ENCODE results near the gene HEXIM2.
"Not testable (repeated sequence)": the region's sequence is repeated elsewhere in the genome, so short reads cannot be mapped to it uniquely, and the experiment has no call there.

The HEXIM2 gene, protein sequence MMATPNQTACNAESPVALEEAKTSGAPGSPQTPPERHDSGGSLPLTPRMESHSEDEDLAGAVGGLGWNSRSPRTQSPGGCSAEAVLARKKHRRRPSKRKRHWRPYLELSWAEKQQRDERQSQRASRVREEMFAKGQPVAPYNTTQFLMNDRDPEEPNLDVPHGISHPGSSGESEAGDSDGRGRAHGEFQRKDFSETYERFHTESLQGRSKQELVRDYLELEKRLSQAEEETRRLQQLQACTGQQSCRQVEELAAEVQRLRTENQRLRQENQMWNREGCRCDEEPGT

DNA sequence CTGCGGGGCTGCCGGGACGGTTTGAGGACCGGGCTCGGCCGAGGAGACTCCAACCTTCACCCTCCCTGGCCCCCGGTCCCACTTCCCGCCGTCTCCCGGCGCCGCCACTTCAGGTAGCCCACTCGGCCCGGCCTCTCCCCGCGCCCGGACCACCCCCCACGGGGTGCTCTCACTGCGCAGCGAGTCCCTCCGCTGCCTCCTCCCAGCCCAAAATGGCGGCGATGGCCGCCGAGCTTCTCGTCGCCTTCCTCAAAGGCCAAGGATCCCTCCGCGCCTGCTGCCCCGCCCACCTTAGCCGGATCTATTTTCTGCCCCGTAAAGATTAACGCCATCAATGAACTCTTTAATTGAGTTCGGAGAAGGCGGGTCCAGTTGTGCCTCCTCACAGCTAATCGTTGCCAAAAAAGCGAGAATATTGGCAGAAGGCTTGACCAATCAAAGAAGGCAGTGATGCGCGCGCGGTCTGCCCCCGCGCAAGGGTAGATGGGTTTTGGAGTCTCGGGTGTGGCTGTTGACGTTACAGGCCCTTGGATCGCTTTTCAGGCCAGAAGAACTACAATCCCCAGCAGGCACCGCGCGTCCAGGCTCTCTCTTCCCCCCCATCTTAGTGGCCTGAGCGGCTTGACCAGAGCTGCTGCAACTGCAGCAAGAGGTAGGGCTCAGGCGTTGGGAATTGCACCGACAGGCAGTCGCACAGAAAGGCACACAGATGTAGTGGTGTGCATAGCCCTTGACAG lies at the start of gene HEXIM2:
TSS of gene HEXIM2 (plus strand) at position 588 of the 737 bp plus-strand sequence. CDS start 919 bp downstream, outside the sequence.
- DNase-seq (ENCODE audit: low read depth in 2 of 2, low spot score in 1 of 2): peak; percentile 91 to 95

DNA sequence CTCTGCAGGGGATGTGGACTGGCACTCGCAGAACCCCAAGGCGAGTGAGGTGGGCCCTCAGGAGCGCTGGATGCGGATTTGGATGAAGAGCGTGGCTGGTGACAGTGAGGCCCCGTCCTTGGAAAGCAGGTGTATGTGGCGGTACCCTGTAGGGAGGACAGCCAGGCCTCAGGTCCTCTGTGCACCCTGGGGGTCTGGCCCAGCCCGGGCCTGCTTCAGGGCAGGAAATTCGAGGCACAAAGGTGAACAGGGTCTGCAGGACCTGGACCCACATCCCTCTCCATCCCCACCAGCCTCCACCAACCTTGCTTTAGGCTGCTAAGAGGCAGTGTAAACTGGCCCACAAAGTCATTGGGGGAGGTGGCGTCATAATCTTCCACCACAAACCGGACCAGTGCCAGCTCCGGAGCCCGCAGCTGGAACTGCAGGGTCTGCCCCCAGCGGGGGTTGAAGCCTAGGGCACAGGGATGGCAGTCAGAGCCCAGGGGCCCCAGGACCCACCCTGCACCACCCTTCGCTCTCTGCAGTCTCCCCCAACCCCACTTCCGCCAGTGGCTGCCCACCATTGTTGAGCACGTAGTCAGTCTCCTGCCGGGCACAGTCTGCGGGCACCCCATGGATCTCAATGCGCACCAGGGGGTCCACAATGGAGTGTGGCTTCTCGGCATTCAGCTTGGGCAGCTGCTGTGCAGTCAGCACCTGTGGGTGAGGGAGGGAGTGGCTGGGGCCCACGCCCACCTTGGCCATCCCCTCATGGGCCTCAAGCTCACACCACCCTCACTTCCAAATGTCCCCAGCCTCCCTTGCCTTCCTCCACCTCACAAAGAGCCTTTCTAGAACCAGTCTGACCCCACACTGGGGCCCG lies 48.9 kb upstream of the HEXIM2 start:
- DNase-seq (ENCODE audit: low read depth in 2 of 2, low spot score in 1 of 2): no peak

DNA sequence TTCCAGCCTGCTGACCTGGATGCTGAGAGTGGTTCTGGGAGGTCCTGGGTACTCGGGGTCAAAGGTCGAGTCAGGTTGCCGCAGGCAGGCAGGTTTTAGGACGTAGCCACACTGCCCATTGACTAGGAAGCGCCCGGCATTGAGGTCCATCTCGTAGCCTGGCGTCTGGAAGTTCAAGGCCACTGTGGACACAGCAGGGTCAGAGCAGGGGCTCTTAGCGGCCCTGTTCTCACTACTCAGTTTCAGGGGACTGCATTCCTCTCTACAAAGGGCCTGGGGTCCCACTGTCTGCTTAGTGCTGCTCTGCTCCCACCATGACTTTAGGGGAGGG lies 48.3 kb upstream of the HEXIM2 start:
- DNase-seq (ENCODE audit: low read depth in 2 of 2, low spot score in 1 of 2): no peak

DNA sequence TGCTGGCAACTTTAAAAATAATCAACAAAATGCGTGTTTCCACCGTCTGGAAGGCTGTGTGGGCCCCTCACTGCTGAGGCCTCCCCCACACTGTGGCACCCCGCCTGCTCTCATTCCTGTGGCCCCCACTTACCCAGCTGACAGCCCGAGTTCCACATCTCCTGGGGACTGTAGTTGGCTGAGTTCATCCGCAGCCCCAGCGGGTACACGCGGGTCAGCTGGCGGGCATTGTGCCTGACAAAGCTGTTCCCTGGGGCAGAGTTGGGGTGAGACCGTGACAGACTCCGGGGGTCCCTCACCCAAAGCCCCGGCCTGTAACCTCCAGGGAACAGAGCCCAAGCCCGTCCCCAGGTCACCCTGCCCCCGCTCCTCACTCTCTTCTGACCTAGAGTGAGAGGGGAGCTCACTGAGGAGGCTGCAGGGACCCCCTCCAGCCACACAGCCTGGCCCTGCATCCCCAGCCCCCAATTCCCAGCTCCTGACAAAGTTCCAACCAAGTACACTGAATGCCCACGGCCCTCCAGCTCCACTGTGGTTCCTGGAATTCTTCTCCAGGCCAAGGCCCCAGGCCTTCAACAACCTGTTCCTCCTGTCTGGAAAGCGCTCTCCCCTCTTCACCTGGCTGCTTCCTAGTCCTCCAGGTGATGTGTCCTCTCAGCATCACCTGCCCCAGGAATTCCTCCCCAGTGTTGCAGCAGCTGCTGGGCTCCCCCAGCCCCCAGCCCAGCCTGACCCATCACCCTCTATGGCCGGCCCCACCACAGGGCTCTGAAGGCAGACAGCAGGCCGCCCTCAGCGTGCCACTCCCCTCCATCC lies 47.4 kb upstream of the HEXIM2 start:
- DNase-seq (ENCODE audit: low read depth in 2 of 2, low spot score in 1 of 2): no peak

DNA sequence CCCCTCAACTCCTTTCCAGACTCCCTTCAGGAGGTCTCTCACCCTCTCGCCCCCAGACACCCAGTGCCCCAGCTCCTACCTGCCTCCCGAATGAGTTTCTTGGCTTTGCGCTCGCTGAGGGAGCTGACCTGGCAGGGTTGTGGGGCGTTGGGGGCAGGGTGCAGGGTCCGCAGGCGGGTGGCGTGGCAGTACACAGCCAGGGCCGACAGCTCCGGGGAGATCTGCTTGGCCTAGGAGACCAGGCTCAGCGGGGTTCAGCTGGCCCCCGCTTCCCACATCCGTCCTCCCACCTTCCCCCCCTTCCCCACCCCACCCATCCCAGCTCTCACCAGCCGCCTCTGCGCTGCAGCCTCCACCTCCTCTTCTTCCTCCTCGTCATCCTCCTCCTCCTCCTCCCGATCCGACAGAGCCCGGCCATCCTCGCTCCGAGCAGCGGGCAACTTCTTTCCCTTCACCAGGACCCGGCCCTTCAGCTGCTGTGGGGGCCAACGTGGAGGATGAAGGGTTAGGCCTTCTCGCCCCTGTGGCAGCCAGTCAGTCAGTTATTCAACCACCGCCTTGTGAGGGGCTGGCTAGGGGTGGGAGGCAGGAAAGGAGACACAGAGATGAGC lies 46.6 kb upstream of the HEXIM2 start:
- DNase-seq (ENCODE audit: low read depth in 2 of 2, low spot score in 1 of 2): no peak

DNA sequence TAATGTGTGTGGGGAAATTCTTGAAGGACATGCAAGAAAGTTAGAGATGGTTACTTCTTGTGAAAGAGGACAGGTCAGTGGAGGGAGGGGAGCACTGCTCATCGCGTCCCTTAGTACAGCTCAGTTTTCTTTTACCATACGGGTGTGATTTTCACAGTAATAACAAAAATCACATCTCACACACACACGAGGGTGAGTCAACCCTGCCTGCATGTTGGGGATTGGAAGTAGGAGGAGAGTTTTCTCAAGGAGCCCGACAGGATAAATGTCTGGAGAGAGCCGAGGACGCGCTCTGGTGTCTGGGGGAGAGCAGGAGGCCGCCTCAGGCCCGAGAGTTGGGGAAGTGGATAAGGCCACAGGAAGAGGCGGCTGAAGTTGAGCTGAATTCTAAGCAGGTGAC lies 45.8 kb upstream of the HEXIM2 start:
- DNase-seq (ENCODE audit: low read depth in 2 of 2, low spot score in 1 of 2): no peak

DNA sequence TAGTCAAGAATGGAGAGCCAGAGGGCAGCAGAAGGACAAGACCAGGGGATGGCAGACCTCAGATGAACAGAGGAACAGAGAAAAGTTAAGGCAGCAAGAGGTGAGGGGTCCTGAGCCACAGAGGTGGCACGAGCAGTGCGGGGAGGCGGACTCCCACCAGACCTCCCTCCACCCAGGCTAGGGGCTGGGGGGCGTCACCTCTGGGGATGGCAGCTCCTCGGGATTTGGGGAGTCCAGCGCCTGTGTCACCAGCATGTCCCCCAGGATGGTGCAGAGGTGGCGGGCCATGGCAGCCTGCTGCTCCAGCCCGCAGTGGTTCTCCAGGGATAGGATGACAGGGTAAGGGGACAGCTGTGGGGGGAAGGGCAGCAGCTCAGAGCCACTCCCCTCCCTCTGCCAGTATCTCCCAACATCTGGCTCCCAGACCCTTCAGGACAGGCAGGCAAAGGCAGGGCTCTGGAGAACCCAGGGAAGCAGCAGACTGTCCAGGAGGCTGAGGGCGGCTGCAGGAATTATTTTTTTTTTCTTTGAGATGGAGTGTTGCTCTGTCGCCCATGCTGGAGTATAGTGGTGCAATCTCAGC lies 45.1 kb upstream of the HEXIM2 start:
- no peak for DNase-seq (ENCODE audit: low read depth in 2 of 2, low spot score in 1 of 2)

DNA sequence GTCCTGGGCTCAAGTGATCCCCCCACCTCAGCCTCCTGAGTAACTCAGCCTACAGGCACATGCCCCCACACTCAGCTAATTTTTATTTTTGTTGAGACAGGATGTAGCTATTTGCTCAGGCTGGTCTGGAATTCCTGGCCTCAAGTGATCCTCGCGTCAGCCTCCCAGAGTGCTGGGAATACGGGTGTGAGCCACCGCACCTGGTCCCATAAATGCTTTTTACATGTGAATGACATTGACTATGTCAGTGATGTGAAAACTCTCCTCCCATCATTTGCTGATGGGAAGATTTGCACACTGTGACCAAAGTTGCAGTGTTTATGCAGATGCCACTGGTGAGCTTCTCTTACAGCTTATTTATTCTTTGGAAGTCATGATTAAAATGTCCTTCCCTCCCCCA lies 44.3 kb upstream of the HEXIM2 start:
- no peak for DNase-seq (ENCODE audit: low read depth in 2 of 2, low spot score in 1 of 2)

DNA sequence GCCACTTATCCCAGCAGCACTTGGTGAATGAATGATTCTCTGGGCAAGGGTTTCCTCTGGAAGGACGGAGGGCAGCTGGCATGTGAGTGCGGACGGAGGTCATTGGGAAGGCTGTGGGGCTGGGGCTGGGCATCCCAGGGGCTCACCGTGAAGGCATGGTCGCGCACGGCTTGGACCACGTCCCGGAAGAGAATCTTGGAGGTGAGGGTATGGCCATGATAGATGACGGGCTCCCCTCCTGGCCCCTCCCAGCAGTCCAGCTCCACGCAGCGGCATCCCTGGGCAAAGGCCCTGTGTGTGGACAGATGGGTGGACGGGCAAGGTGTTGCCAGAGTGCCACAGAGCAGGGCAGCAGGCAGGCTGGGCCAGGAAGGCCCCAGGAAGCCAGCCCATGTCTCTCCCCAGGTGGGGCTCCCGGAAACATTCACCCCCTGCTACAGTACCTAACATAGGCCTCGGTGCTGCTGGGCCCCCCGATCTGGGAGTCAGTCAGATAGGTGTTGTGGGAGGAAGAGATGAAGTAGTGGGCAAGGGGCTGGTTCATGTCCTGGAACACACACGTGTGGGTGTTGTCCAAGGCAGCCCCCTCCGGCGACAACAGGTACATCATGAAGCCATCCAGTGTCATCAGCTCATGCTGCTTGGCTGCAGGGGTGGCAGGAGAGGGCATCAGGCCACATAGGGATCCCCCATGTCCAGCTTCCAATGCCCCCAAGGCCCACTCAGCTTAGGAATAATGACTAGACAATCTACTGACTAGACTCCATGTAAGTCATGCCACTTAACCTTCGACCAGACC lies 43.6 kb upstream of the HEXIM2 start:
- no peak for DNase-seq (ENCODE audit: low read depth in 2 of 2, low spot score in 1 of 2)

DNA sequence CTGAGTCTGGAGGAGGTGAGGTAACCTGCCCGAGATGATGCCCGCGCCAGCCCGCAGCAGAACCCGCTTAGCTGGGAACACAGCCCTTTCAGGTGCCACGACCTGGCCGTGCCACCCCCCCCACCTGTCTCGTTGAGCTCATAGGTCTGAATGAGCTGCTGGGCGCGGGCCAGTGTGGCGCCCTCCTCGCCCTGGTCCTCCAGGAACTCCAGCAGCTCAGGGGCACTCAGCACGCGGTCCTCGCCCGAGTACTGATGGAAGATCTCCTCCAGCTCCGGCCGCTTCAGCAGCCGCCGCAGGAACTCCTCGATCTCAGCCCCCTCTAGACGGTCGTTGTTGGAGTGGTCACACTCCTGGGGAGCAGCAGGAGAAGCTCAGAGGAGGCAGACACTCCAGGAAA lies 43.0 kb upstream of the HEXIM2 start:
- no peak for DNase-seq (ENCODE audit: low read depth in 2 of 2, low spot score in 1 of 2)

DNA sequence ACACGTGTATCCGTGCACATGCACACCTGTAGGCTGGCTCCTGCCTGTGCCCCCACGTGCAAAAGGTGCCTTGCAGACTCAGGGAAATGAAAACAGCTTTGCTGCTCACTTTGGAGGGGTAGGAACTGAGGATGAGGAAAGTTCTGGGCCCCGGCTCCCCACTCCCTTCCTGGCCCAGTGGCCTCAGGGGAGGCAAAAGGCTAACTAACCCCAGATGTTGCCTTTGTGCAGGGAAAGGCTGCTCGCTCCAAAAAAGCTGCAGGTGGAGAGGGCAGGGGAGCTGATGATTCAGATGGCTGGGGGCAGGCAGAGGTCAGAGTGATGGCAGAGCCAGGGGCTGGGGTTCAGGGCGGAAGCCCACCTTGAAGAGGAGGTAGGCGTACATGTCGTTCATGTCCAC lies 41.7 kb upstream of the HEXIM2 start:
- no peak for DNase-seq (ENCODE audit: low read depth in 2 of 2, low spot score in 1 of 2)

DNA sequence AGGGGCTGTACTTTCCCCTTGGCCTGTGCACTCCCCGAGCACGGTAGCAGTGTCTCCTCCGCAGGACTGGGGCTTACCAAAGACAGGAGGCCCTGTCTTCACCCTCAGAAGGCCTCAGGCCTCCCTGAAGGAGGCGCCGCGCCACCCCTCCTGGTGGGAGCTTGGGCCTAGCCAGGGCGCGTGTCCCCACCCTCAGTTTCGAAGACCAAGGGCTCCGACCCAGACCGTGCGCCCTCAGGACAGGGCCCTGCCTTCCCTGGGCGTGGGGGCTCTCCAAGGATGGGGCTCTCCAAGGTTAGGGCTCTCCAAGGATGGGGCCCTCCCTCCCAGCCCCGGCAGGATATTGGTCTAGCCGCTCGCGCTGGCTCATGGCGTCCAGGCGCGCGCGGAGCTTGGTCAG lies 41.1 kb upstream of the HEXIM2 start:
- DNase-seq (ENCODE audit: low read depth in 2 of 2, low spot score in 1 of 2): no peak

DNA sequence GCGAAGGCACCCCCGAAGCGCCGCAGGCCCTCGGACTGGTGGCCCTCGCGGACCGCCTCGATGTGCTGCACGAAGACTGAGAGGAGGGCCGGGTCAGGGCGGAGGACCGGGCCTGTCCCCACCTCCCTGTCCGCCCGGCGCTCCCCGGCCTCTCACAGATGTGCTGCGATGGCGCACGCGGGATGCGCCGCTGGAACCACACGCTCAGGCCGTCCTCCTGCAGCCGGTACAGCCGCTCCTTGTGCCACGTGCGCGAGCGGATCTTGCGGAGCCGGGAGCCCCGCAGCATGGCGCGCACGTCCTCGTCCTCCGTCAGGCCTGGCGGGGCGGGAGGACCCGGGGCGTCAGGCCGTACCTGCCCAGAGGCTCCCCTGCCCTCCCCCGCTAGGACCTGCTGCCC lies 40.6 kb upstream of the HEXIM2 start:
- DNase-seq (ENCODE audit: low read depth in 2 of 2, low spot score in 1 of 2): no peak

DNA sequence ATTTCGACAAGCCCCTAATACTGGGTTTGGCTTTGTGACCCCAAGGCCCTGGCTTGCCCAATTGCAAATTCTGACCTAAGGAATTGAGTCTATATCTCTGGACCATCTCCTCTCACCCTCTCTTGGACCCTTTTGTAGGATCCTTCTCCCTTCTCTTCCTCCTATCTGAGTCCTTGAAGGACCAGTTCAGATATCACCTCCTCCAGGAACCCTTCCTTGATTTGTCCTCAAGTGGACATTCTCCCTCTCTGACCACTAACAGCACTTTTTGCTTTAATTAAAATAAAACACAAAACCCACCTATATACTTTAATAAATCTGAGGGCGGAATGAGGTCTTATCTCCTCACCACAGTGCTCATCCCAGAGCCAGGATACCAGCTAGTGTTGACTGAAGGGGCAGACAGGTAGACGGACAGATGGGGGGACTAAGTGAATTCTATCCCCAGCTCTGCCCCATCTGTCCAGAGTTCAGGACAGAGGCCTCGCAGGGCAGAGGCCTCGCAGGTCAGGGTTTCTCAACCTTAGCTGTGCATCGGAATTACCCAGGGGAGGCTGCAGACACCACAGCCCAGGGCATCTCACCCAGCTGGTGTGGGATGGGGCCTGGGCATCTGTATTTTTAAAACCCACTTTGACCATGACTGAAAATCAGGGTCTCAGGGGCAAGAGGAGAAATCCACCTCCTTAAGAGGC lies 38.5 kb upstream of the HEXIM2 start:
- DNase-seq (ENCODE audit: low read depth in 2 of 2, low spot score in 1 of 2): no peak

DNA sequence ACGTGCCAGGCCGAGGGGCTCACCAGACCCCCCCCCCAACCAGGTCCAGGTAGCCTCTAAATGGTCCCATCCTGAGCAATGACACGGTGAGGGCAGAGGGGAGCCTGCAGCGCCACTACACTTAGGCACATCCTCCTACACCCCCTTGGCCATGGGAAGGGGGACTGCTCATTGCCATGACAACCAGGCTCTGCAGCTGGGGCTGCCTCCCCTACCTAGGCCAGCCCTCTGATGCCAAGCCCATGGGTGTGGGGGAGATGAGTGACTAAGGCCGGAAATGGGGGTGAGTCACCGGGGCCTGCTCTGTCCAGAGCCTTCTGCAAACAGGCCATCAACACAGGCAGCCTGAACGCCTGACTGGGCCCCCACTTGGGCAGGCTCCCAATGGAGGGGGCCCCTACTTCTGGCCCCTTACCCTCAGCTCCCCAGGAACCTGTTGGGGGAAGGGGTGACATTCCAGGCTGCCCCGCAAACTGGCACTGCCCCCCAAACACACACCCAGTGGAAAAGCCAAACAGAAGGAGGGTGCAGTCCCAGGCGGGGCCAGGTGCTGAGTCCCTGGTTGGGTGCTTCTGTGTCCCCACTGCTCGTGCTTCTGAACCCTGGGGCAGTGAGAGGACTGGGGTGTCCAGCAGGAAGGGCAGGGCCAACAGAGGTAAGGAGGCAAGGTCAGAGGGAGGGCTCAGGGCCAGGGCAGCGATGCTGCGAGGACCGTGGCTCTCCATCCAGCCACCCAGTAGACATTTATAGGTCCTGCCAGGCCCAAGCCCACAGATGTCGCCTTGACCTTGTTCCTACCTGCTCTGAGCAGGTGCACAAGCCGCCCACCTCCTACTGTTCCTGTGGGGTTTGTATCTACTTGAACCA lies 37.5 kb upstream of the HEXIM2 start:
- DNase-seq (ENCODE audit: low read depth in 2 of 2, low spot score in 1 of 2): no peak

DNA sequence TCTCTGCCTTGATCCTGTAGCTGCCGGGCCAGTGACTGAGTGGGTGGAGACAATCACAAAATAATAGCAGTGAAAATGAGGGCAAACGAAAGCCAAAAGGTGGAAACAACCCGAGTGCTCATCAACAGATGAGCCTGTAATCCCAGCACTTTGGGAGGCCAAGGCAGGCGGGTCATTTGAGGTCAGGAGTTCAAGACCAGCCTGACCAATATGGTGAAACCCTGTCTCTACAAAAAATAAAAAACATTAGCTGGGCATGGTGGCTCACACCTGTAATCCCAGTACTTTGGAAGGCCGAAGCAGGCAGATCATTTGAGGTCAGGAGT lies 36.9 kb upstream of the HEXIM2 start:
- DNase-seq (ENCODE audit: low read depth in 2 of 2, low spot score in 1 of 2): not testable (repeated sequence)

DNA sequence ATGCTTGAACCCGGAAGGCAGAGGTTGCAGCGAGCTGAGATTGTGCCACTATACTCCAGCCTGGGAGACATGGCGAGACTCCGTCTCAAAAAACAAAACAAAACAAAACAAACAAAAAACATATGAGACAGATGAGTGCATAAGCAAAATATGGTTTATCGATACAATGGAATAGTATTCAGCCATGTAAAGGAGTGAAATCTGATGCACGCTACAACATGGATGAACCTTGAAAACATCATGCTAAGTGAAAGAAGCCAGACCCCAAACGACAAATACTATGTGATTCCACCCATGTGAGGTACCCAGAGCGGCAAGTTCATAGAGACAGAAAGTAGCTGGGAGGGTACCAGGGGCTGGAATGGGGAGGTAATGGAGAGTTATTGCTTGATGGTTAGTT lies 36.2 kb upstream of the HEXIM2 start:
- DNase-seq (ENCODE audit: low read depth in 2 of 2, low spot score in 1 of 2): no peak

DNA sequence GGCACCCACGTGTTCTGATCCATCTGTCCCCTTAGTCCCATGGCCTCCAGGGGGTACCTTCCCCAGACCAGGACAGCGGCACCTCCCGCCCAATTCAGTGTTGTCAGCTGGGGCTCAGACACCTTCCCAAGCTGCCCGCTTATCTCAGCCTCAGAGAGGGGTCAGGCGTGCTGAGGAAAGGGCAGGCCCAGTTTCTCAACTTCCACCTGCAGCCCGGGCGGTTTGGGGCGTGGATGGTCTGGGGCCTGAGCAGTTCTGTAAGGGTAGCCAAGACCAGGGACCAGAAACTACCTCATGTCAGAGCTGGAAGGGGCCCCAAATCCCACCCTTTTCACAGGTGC lies 34.5 kb upstream of the HEXIM2 start:
- DNase-seq (ENCODE audit: low read depth in 2 of 2, low spot score in 1 of 2): no peak
